Effector memory CD4-positive, alpha-beta T cell (primary cell): Measurements from ENCODE around the gene KLHL15.

ENCODE experiments used
- DNase-seq, 3 donors: peaks; one replicate each; pipeline ENCODE4 v3.0.0-alpha.2; 2020
- H3K27ac ChIP-seq: 2 replicates; pipeline ENCODE4 v1.7.0; 2013; ENCODE audit warnings: mild to moderate bottlenecking, low read length, moderate library complexity; ENCODE audit not compliant: insufficient read depth, poor library complexity, severe bottlenecking
- H3K27me3 ChIP-seq: replicated peaks from 2 replicates; pipeline ENCODE4 v1.7.0; 2013; ENCODE audit warnings: mild to moderate bottlenecking, low read length; ENCODE audit not compliant: insufficient read depth, control insufficient read depth, poor library complexity, severe bottlenecking
- H3K36me3 ChIP-seq: 2 replicates; pipeline ENCODE4 v1.7.0; 2013; ENCODE audit warnings: mild to moderate bottlenecking, low read length, moderate library complexity; ENCODE audit not compliant: control insufficient read depth, insufficient read depth
- H3K4me1 ChIP-seq: 2 replicates; pipeline ENCODE4 v1.7.0; 2013; ENCODE audit warnings: low read length, mild to moderate bottlenecking; ENCODE audit not compliant: control insufficient read depth, insufficient read depth, poor library complexity, severe bottlenecking
- H3K4me3 ChIP-seq: 2 replicates; pipeline ENCODE4 v1.7.0; 2013; ENCODE audit warnings: low read length, low read depth, mild to moderate bottlenecking; ENCODE audit not compliant: insufficient read depth, poor library complexity, severe bottlenecking
- H3K9me3 ChIP-seq: 2 replicates; pipeline ENCODE4 v1.7.0; 2013; ENCODE audit warnings: mild to moderate bottlenecking, low read length, moderate library complexity; ENCODE audit not compliant: control insufficient read depth

KLHL15 gene

GRCh38 chrX:23954396-23954795, 72.6 kb downstream of the KLHL15 start:
- no peaks in the 10 kb centered on the region for H3K27me3 ChIP-seq
- H3K4me3 ChIP-seq: no peak overlapping the region
- DNase-seq: no peak
- no peaks in the 10 kb centered on the region for H3K36me3 ChIP-seq
- no peaks in the 10 kb centered on the region for H3K9me3 ChIP-seq
- peaks cover 3% of the 10 kb centered on the region for H3K4me1 ChIP-seq
- H3K27ac ChIP-seq: no peak overlapping the region

DNA sequence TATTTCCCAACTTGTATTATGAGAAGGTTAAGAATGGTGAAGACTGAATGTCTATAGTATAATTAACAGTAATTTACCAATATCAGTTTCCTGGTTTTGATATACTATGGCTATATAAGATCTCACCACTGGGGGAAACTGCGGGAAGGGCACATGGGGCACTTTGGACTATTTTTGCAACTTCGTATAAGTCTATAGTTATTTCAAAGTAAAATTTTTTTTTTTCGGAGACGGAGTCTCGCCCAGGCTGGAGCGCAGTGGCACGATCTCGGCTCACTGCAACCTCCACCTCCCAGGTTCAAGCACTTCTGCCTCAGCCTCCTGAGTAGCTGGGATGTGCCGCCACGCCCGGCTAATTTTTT, 73.1 kb downstream of the KLHL15 start:
- DNase-seq: no peak
- Histone ChIP-seq H3K4me1 (peaks cover 3% of the 10 kb centered on the region), H3K9me3 (no peaks in the 10 kb centered on the region), H3K27ac (peak overlapping the region; percentile 62), H3K36me3 (no peaks in the 10 kb centered on the region), H3K27me3 (no peaks in the 10 kb centered on the region), H3K4me3 (peak overlapping the region; percentile 51)

DNA sequence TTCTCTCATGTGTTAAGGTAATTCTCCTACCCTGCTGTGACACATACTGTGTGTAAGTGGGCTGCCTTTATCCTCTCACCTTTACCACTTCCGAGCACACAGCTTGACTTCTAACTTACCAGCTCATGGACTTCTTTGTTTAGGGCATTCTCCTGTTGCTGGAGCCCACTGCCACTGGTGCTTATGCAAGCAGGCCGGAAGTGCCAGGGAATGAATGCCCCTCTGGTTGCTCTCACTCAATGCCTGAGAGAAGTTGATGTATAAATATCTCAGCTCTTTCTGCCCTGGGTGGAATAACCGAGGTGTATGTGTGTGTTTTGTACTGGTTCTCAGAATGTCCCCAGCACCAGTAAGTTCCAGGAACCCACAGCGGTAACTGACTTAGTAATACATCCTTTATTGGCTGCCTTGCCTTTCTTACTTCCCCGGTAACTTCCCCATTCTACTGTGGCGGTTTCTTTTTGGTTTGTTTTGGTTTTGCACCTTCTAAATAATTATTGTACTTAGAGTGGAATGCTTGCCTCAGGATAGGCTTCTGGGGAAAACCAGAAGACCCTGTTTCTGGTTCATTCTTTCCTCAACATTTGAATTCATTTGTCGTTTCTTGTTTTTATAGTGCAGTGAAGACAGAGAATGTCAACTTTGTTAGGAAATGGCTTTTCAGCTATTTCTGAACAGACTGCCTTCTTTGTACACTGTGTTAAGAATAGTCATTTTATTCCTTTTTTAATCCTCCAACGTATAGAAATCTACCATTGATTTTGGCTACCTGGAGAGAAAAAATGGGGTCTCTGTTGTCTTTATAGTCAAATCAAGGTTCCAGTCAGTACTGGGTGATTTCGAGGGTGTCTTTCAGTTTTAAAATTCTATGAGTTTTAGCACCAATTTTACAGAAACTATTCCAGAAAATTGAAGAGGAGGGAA, 73.7 kb downstream of the KLHL15 start:
- H3K9me3 ChIP-seq: no peaks in the 10 kb centered on the region
- peak; percentile 0 to 9 (median 5) for DNase-seq
- no peaks in the 10 kb centered on the region for H3K36me3 ChIP-seq
- peaks cover 3% of the 10 kb centered on the region for H3K4me1 ChIP-seq
- peak overlapping the region; percentile 51 for H3K4me3 ChIP-seq
- H3K27me3 ChIP-seq: no peaks in the 10 kb centered on the region
- peak overlapping the region; percentile 62 for H3K27ac ChIP-seq

DNA sequence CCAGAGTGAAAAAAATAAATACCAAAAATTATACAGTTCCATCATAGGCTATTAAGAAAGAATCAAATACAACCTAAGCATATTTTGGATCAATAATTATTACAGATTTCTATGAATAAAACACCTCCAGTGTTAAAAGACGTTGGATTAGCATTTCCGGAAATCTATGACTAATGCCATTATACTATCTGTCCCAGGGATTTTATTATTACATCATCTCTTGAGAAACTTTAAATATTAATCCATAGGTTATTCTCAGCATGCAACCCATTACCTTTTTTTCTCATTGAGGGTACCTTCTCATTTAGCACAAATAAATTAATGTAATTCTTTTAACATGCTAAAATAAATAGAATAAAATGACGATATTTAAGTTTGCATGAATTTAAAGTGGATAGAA, 74.6 kb downstream of the KLHL15 start:
- Histone ChIP-seq H3K36me3 (no peaks in the 10 kb centered on the region), H3K27ac (peak overlapping the region; percentile 62), H3K4me3 (peak overlapping the region; percentile 51), H3K27me3 (no peaks in the 10 kb centered on the region), H3K9me3 (no peaks in the 10 kb centered on the region), H3K4me1 (peaks cover 3% of the 10 kb centered on the region)
- DNase-seq: no peak

GRCh38 chrX:23945206-23945605, 81.8 kb downstream of the KLHL15 start:
- Histone ChIP-seq H3K4me3 (no peak overlapping the region), H3K27ac (no peak overlapping the region), H3K4me1 (no peaks in the 10 kb centered on the region), H3K27me3 (no peaks in the 10 kb centered on the region), H3K36me3 (no peaks in the 10 kb centered on the region), H3K9me3 (no peaks in the 10 kb centered on the region)
- no peak for DNase-seq

- Histone ChIP-seq H3K27me3 (no peaks in the 10 kb centered on the region), H3K4me1 (no peaks in the 10 kb centered on the region), H3K36me3 (no peaks in the 10 kb centered on the region), H3K9me3 (no peaks in the 10 kb centered on the region), H3K27ac (no peak overlapping the region), H3K4me3 (no peak overlapping the region)
- DNase-seq: no peak
Observed at GRCh38 chrX:23944234-23944633, 82.8 kb downstream of the KLHL15 start.

DNA sequence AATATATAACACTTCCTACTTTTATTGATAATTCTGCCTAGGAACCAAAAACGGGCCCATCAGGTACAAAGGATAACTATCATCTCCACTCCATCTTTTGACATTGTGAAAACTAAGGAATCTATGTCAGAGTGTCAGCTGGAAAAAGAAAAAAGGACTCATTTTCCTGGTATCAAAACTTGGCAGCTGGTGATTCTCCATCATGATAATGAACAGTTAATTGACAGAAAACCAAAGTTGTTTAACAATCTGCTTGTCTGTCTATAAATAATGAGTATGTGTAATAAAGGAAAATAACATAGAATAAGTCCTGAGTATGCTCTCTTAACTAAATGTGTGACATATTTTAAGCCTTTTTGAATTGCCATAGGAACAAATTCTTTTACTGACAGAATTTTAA, 87.8 kb downstream of the KLHL15 start:
- Histone ChIP-seq H3K4me3 (no peak overlapping the region), H3K27ac (no peak overlapping the region), H3K9me3 (no peaks in the 10 kb centered on the region), H3K36me3 (no peaks in the 10 kb centered on the region), H3K4me1 (no peaks in the 10 kb centered on the region), H3K27me3 (no peaks in the 10 kb centered on the region)
- no peak for DNase-seq

DNA sequence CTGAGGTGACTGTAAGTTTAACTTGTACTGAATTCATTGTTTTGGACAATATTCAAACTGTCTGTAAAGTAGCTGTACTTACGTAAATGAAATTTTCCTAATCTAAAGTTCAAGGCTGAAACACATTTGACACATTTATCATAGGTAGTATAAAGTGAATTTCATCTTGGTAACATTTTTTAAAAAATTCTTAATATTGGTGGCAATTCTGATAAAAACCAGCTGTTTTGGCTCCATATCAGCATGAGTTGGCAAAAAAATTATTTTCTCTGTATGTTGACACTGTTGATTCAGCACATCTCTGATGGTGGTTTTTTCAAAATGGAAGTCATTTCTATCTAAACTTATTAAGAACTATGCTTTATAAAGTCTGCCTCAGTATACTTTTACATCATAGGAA, 88.3 kb downstream of the KLHL15 start:
- Histone ChIP-seq H3K9me3 (no peaks in the 10 kb centered on the region), H3K27me3 (no peaks in the 10 kb centered on the region), H3K27ac (no peak overlapping the region), H3K4me3 (no peak overlapping the region), H3K4me1 (no peaks in the 10 kb centered on the region), H3K36me3 (no peaks in the 10 kb centered on the region)
- no peak for DNase-seq

GRCh38 chrX:23937100-23937499, 89.9 kb downstream of the KLHL15 start:
- no peak for DNase-seq
- no peaks in the 10 kb centered on the region for H3K36me3 ChIP-seq
- no peaks in the 10 kb centered on the region for H3K4me1 ChIP-seq
- H3K27me3 ChIP-seq: no peaks in the 10 kb centered on the region
- H3K4me3 ChIP-seq: no peak overlapping the region
- H3K9me3 ChIP-seq: no peaks in the 10 kb centered on the region
- no peak overlapping the region for H3K27ac ChIP-seq

GRCh38 chrX:23936180-23936579, 90.8 kb downstream of the KLHL15 start:
- Histone ChIP-seq H3K27ac (no peak overlapping the region), H3K27me3 (no peaks in the 10 kb centered on the region), H3K4me3 (no peak overlapping the region), H3K9me3 (no peaks in the 10 kb centered on the region), H3K36me3 (no peaks in the 10 kb centered on the region), H3K4me1 (no peaks in the 10 kb centered on the region)
- no peak for DNase-seq
